Bone marrow (tissue), 2 donors: ENCODE data around the gene GYG2.
"Not testable (repeated sequence)": the region's sequence is repeated elsewhere in the genome, so short reads cannot be mapped to it uniquely, and the experiment has no call there.

Source experiments
- DNase-seq, 2 donors: peaks; one replicate each; lab custom pipeline; 2025; lab: John Stamatoyannopoulos, UW

GYG2 gene

GRCh38 chrX:2903366-2903765, 74.6 kb downstream of the GYG2 start:
- DNase-seq, result no peak

GRCh38 chrX:2907295-2907694, 78.6 kb downstream of the GYG2 start:
- no peak for DNase-seq

GRCh38 chrX:2908125-2908685, 79.5 kb downstream of the GYG2 start:
- no peak for DNase-seq

- DNase-seq, result no peak
Observed at GRCh38 chrX:2910109-2910508, 81.4 kb downstream of the GYG2 start.

GRCh38 chrX:2913118-2913517, 84.4 kb downstream of the GYG2 start:
- DNase-seq, result no peak

DNA sequence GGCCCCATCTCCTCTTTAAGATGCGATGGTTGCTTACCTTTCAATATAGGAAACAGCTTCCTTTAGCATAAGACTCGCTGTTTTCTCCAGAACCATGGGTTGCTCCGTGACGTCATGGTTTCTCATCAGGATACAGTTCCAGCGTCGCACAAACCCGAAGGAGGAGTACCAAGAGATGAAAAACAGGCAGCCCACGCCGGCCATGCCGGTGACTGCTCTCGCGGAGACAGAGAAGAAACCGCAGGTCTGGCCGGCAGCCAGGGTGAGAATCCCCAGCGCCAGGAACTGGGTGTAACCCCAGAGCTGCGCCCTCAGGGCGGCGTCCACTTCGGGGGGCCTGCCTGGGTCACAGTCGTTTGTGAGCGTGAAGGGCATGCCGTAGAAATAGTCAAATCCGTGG, 89.0 kb downstream of the GYG2 start:
- DNase-seq, result no peak

GRCh38 chrX:2921193-2921592, 92.5 kb downstream of the GYG2 start:
- DNase-seq, result no peak

- DNase-seq, result no peak
Observed at GRCh38 chrX:2921750-2922149, 93.0 kb downstream of the GYG2 start.

GRCh38 chrX:2924151-2924550, 95.4 kb downstream of the GYG2 start:
- DNase-seq, result no peak

GRCh38 chrX:2926255-2926654, 97.5 kb downstream of the GYG2 start:
- not testable (repeated sequence) for DNase-seq

DNA sequence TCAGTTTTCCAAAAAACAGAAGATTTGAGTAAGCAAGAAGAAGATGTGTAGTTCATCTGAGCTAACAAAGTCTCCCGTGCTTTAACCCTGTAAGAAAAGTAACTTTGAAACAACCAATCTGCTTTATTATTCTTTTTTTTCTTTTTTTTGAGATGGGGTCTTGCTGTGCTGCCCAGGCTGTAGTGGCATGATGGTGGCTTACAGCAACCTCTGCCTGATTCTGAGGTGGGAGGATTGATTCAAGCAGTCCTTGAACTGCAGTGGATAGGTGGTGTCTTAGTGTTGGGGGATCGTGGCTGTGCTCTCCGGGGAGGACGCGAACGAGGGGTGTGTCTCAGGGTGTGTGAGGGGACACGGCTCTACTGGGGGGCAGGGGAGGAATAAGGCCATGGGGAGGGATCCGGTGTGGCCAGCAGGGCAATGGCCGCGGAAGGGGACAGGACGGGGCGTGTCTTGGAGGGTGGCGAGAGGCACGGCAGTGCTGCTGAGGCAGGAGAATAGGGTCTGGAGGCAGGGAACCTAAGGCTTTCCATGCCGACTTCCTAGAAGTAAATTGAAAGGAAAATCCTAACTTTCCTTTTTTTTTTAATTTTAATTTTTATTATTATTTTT, 98.0 kb downstream of the GYG2 start:
- DNase-seq, result no peak

DNA sequence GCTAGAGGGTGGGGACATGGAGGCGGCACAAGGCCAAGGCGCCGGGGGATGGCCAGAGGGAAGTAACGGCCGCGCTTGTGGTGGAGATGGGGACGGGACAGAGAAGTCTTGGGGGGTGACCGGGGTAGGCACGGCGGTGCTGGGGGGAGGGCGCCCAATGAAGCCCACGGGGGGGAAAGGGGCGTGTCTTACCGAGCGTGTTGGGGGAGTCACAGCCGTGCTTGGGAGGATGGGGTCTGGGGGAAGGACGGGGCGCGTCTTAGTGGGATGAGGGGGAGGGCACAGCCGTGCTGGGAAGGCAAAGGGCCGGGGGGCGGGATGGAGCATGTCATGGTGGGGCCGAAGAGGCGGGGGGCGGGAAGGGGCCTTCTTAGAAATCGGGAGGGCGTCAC, 99.5 kb downstream of the GYG2 start:
- DNase-seq, result peak in 1 of 2 donors; percentile 35

- DNase-seq, result peak; percentile 22 to 41
Observed at GRCh38 chrX:2928583-2929434, 100.1 kb downstream of the GYG2 start, which contains the start of gene ARSD. ARSD (minus strand) TSS chrX:2929339; CDS start chrX:2929275, 64 bp downstream.

DNA sequence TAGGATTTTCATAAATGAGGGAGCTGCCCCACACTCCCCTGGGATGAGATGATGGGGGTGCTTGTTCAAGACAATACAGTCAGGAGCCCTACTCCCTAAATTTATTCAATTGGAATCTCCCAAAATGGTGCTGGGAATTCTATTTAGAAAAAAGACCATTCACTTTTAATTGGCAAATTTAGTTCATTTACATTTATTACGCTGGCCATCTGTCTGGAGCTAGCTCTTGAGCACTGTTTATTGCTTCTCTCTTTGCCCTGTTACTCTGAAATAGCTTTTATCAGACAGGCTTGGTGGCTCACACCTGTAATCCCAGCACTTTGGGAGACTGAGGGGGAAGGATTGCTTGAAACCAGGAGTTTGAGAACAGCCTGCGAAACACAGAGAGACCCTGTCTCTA, 102.4 kb downstream of the GYG2 start:
- no peak for DNase-seq

- no peak for DNase-seq
Observed at GRCh38 chrX:2931612-2932011, 102.9 kb downstream of the GYG2 start.
